HEK293 (cell line): ENCODE measurements around the gene CTSD.

Experiments
- CTCF ChIA-PET: fragments of 350-600 bp; formaldehyde crosslinking; extraction: SDS; loops from one replicate; lab custom pipeline; 2021; ENCODE audit warnings: antibody characterized with exemption; lab: Yijun Ruan, JAX
- POLR2A ChIA-PET: fragments of 300-600 bp; formaldehyde crosslinking; extraction: SDS; loops from one replicate; lab custom pipeline; 2020; ENCODE audit warnings: antibody characterized with exemption, inconsistent platforms; lab: Yijun Ruan, JAX
- H3K27ac ChIP-seq: fragments of 200-500 bp; sonication (Bioruptor generic); 2 replicates; pipeline ENCODE4 v1.5.1; 2014; ENCODE audit warnings: low read depth, low read length, control low read depth, inconsistent platforms; ENCODE audit errors: extremely low read depth
- H3K36me3 ChIP-seq, 2 experiments: fragments of 200-500 bp in 1 of 2; sonication (Bioruptor generic) in 1 of 2; 1 replicate in 1 of 2; 2 replicates in 1 of 2; pipeline ENCODE4 v1.5.1; 2014 to 2017; ENCODE audit warnings: inconsistent platforms in 2 of 2, low read length in 2 of 2; ENCODE audit not compliant: control insufficient read depth in 2 of 2, insufficient read depth in 1 of 2
- H3K4me1 ChIP-seq: fragments of 200-500 bp; sonication (Bioruptor generic); 2 replicates; pipeline ENCODE4 v1.5.1; 2014; ENCODE audit warnings: mild to moderate bottlenecking, low read length, inconsistent platforms; ENCODE audit not compliant: control insufficient read depth, insufficient read depth
- H3K4me3 ChIP-seq: 2 replicates; pipeline ENCODE4 v1.5.1; 2011; ENCODE audit warnings: low read depth, mild to moderate bottlenecking, control low read depth, low read length, moderate library complexity
- H3K9me3 ChIP-seq: fragments of 200-500 bp; sonication (Bioruptor generic); 2 replicates; pipeline ENCODE4 v1.5.1; 2014; ENCODE audit warnings: low read depth, low read length, inconsistent platforms; ENCODE audit not compliant: control insufficient read depth, insufficient read depth
- GLI2 ChIP-seq: fragments of 450-650 bp; formaldehyde crosslinking; IDR thresholded peaks from 2 replicates; pipeline ENCODE4; 2017; ENCODE audit warnings: missing biosample characterization, missing genetic modification characterization, low read depth, borderline replicate concordance
- KLF8 ChIP-seq: fragments of 450-650 bp; formaldehyde crosslinking; IDR thresholded peaks from 2 replicates; pipeline ENCODE4 v1.5.1; 2016; ENCODE audit warnings: missing biosample characterization, missing genetic modification characterization
- MYNN ChIP-seq: fragments of 450-650 bp; formaldehyde crosslinking; IDR thresholded peaks from 2 replicates; pipeline ENCODE4 v1.5.1; 2016; ENCODE audit warnings: missing biosample characterization, missing genetic modification characterization, borderline replicate concordance
- MZF1 ChIP-seq: fragments of 450-650 bp; formaldehyde crosslinking; IDR thresholded peaks from 2 replicates; pipeline ENCODE4 v1.5.1; 2017; ENCODE audit warnings: missing biosample characterization, missing genetic modification characterization, borderline replicate concordance
- PRDM4 ChIP-seq: fragments of 450-650 bp; formaldehyde crosslinking; IDR thresholded peaks from 2 replicates; pipeline ENCODE4 v1.5.1; 2017; ENCODE audit warnings: missing biosample characterization, missing genetic modification characterization
- SP2 ChIP-seq: fragments of 450-650 bp; formaldehyde crosslinking; IDR thresholded peaks from 2 replicates; pipeline ENCODE4 v1.5.1; 2016; ENCODE audit warnings: missing biosample characterization, missing genetic modification characterization
- ZBTB21 ChIP-seq: fragments of 450-650 bp; formaldehyde crosslinking; IDR thresholded peaks from 2 replicates; pipeline ENCODE4 v1.5.1; 2017; ENCODE audit warnings: missing biosample characterization, missing genetic modification characterization
- ZBTB7A ChIP-seq: fragments of 450-650 bp; formaldehyde crosslinking; IDR thresholded peaks from 2 replicates; pipeline ENCODE4 v1.5.1; 2016; ENCODE audit warnings: low read depth, missing biosample characterization, missing genetic modification characterization
- ZFP3 ChIP-seq: fragments of 450-650 bp; formaldehyde crosslinking; IDR thresholded peaks from 2 replicates; pipeline ENCODE4 v1.5.1; 2016; ENCODE audit warnings: low read depth, missing biosample characterization, missing genetic modification characterization
- ZNF132 ChIP-seq: fragments of 450-650 bp; formaldehyde crosslinking; IDR thresholded peaks from 2 replicates; pipeline ENCODE4 v1.5.1; 2017; ENCODE audit warnings: missing biosample characterization, missing genetic modification characterization, borderline replicate concordance
- ZNF169 ChIP-seq: fragments of 450-650 bp; formaldehyde crosslinking; IDR thresholded peaks from 2 replicates; pipeline ENCODE4 v1.5.1; 2016; ENCODE audit warnings: missing biosample characterization, missing genetic modification characterization
- ZNF248 ChIP-seq: fragments of 450-650 bp; formaldehyde crosslinking; IDR thresholded peaks from 2 replicates; pipeline ENCODE4 v1.5.1; 2017; ENCODE audit warnings: missing biosample characterization, missing genetic modification characterization
- ZNF350 ChIP-seq: fragments of 450-650 bp; formaldehyde crosslinking; IDR thresholded peaks from 2 replicates; pipeline ENCODE4 v1.5.0; 2017; ENCODE audit warnings: missing biosample characterization, mild to moderate bottlenecking, missing genetic modification characterization
- ZNF354C ChIP-seq: fragments of 450-650 bp; formaldehyde crosslinking; IDR thresholded peaks from 2 replicates; pipeline ENCODE4 v1.5.1; 2016; ENCODE audit warnings: missing biosample characterization, missing genetic modification characterization, low read depth, borderline replicate concordance
- ZNF398 ChIP-seq: fragments of 450-650 bp; formaldehyde crosslinking; IDR thresholded peaks from 2 replicates; pipeline ENCODE4 v1.5.1; 2017; ENCODE audit warnings: missing biosample characterization, missing genetic modification characterization
- ZNF404 ChIP-seq: fragments of 450-650 bp; formaldehyde crosslinking; IDR thresholded peaks from 2 replicates; pipeline ENCODE4 v1.5.1; 2017; ENCODE audit warnings: missing biosample characterization, missing genetic modification characterization
- ZNF473 ChIP-seq: fragments of 450-650 bp; formaldehyde crosslinking; IDR thresholded peaks from 2 replicates; pipeline ENCODE4 v1.5.1; 2017; ENCODE audit warnings: missing biosample characterization, missing genetic modification characterization
- ZNF513 ChIP-seq: fragments of 450-650 bp; IDR thresholded peaks from 2 replicates; pipeline ENCODE4 v1.5.1; 2018; ENCODE audit warnings: missing biosample characterization, missing genetic modification characterization
- ZNF514 ChIP-seq: fragments of 450-650 bp; formaldehyde crosslinking; IDR thresholded peaks from 2 replicates; pipeline ENCODE4 v1.5.1; 2016; ENCODE audit warnings: missing biosample characterization, missing genetic modification characterization
- ZNF610 ChIP-seq: fragments of 450-650 bp; formaldehyde crosslinking; IDR thresholded peaks from 2 replicates; pipeline ENCODE4 v1.5.1; 2016; ENCODE audit warnings: missing biosample characterization, missing genetic modification characterization, borderline replicate concordance
- ZNF624 ChIP-seq: fragments of 450-650 bp; formaldehyde crosslinking; IDR thresholded peaks from 2 replicates; pipeline ENCODE4 v1.5.1; 2017; ENCODE audit warnings: missing biosample characterization, missing genetic modification characterization
- ZNF654 ChIP-seq: fragments of 450-650 bp; formaldehyde crosslinking; IDR thresholded peaks from 2 replicates; pipeline ENCODE4 v1.5.1; 2016; ENCODE audit warnings: low read depth, missing biosample characterization, missing genetic modification characterization
- ZNF707 ChIP-seq: fragments of 450-650 bp; formaldehyde crosslinking; IDR thresholded peaks from 2 replicates; pipeline ENCODE4 v1.5.1; 2016; ENCODE audit warnings: missing biosample characterization, missing genetic modification characterization
- ZNF747 ChIP-seq: fragments of 450-650 bp; formaldehyde crosslinking; IDR thresholded peaks from 2 replicates; pipeline ENCODE4 v1.5.1; 2016; ENCODE audit warnings: missing biosample characterization, missing genetic modification characterization
- ZNF768 ChIP-seq: fragments of 450-650 bp; formaldehyde crosslinking; IDR thresholded peaks from 2 replicates; pipeline ENCODE4 v1.5.1; 2018; ENCODE audit warnings: missing biosample characterization, mild to moderate bottlenecking, missing genetic modification characterization
- ZNF843 ChIP-seq: fragments of 450-650 bp; formaldehyde crosslinking; IDR thresholded peaks from 2 replicates; pipeline ENCODE4 v1.5.1; 2016; ENCODE audit warnings: missing biosample characterization, missing genetic modification characterization

The CTSD gene

GRCh38 chr11:1782031-1782590 is 18.4 kb upstream of the CTSD start:
- H3K4me1 ChIP-seq = no peaks in the 10 kb centered on the region
- H3K9me3 ChIP-seq = no peaks in the 10 kb centered on the region
- TF ChIP-seq MZF1 (tag by site-specific recombination) (no peak), ZNF843 (tag by site-specific recombination) (no peak), ZBTB7A (tag by site-specific recombination) (no peak), ZNF610 (tag by site-specific recombination) (no peak), MYNN (no peak), ZNF624 (tag by site-specific recombination) (no peak), ZNF513 (tag by site-specific recombination) (no peak), ZNF354C (no peak)
- H3K36me3 ChIP-seq = no peaks in the 10 kb centered on the region
- no peak overlapping the region for H3K27ac ChIP-seq
- CTCF ChIA-PET = interaction anchor here (0.7 kb wide), 1 partner anchor 53 kb away, joined by 3 read pairs; the partner anchor contains the start of gene SYT8
- H3K4me3 ChIP-seq = no peak overlapping the region
- POLR2A ChIA-PET = no interaction called here

- ChIA-PET POLR2A (no interaction called here), CTCF (no interaction called here)
- H3K27ac ChIP-seq = no peak overlapping the region
Measured at GRCh38 chr11:1781593-1781975, 17.9 kb upstream of the CTSD start.

More at GRCh38 chr11:1781593-1781975, 17.9 kb upstream of the CTSD start:
- H3K36me3 ChIP-seq = no peaks in the 10 kb centered on the region
- no peak overlapping the region for H3K4me3 ChIP-seq
- TF ChIP-seq ZBTB21 (no peak), ZNF514 (tag by site-specific recombination) (no peak), ZNF404 (tag by site-specific recombination) (no peak), ZFP3 (no peak), PRDM4 (tag by site-specific recombination) (no peak), ZNF350 (no peak), ZNF473 (no peak), ZNF248 (no peak), ZNF843 (tag by site-specific recombination) (no peak), ZNF768 (tag by site-specific recombination) (no peak), ZNF707 (tag by site-specific recombination) (no peak), ZNF654 (tag by site-specific recombination) (no peak), ZNF169 (tag by site-specific recombination) (no peak), ZNF747 (tag by site-specific recombination) (no peak), ZNF398 (tag by site-specific recombination) (no peak), ZNF132 (tag by site-specific recombination) (no peak), SP2 (tag by site-specific recombination) (no peak), GLI2 (tag by site-specific recombination) (no peak), KLF8 (tag by site-specific recombination) (no peak)
- H3K9me3 ChIP-seq = no peaks in the 10 kb centered on the region
- no peaks in the 10 kb centered on the region for H3K4me1 ChIP-seq
